BLaER1 treated with 17β-estradiol and CSF1 and Interleukin-3, amounts not matched to agents 10 nM and 100 nM (cell line): ENCODE measurements around the gene GPC6.

Experiments
- H3K27ac ChIP-seq, 11 experiments: shearing (Covaris generic); formaldehyde crosslinking; 2 replicates each; pipeline ENCODE4 v1.8.1; 2022
- H3K27me3 ChIP-seq, 11 experiments: shearing (Covaris generic); formaldehyde crosslinking; 2 replicates each; pipeline ENCODE4 v1.8.1; 2022
- H3K36me3 ChIP-seq, 11 experiments: shearing (Covaris generic); formaldehyde crosslinking; 2 replicates each; pipeline ENCODE4 v1.8.1; 2022
- H3K4me1 ChIP-seq, 10 experiments: shearing (Covaris generic); formaldehyde crosslinking; 2 replicates each; pipeline ENCODE4 v1.8.1; 2022
- H3K4me2 ChIP-seq, 11 experiments: shearing (Covaris generic); formaldehyde crosslinking; 2 replicates each; pipeline ENCODE4 v1.8.1; 2022
- H3K4me3 ChIP-seq, 10 experiments: shearing (Covaris generic); formaldehyde crosslinking; 2 replicates each; pipeline ENCODE4 v1.8.1; 2022
- H3K9ac ChIP-seq, 11 experiments: shearing (Covaris generic); formaldehyde crosslinking; 2 replicates each; pipeline ENCODE4 v1.8.1; 2022
- H3K9me3 ChIP-seq, 11 experiments: shearing (Covaris generic); formaldehyde crosslinking; replicated peaks in 1 of 11; 2 replicates each; pipeline ENCODE4 v1.8.1; 2022
- H4K20me1 ChIP-seq, 11 experiments: shearing (Covaris generic); formaldehyde crosslinking; 2 replicates each; pipeline ENCODE4 v1.8.1; 2022
- Cebpa-rat ChIP-seq, 11 experiments: shearing (Covaris generic); IDR thresholded peaks; 2 replicates each; pipeline ENCODE4 v1.8.1; 2022

The GPC6 gene

DNA sequence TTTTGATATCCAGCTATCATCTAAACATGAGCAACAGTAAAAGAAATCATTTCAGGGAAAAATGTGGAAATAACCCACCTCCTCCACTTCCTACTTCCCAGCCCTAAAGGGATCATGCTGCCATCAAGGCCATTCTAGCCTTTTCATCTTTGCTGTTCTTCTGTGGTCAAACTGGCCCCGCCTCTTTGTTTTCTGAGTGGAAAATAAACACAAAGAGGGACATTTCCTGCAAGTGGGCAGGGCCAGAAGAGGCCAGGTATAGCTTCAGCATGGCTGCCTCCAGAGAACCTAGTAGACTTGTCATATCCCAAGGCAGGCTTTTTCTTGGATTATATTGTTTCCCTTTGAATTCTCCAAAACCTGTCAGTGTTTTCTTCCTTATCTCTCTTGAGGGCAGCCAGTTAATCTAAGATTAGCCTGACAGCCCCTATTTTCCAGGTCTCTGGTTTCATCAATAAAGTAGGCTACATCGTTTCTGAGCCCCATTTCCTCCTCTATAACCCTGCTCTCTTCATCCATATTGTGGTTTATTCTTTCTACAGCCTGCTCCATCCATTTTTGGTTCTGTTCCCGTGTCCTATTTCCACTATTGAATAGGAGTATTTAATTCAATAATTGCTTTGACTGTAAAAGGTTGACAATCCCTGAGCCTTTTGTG lies 117.6 kb downstream of the GPC6 start:
- H3K9ac ChIP-seq = no peak overlapping the region
- no peaks in the 10 kb centered on the region for H3K27me3 ChIP-seq
- no peak overlapping the region for H3K27ac ChIP-seq
- no peaks in the 10 kb centered on the region for H4K20me1 ChIP-seq
- H3K4me3 ChIP-seq = no peak overlapping the region
- peaks cover 0 to 7% (median 0%) of the 10 kb centered on the region in 11 experiments; a peak in 3 of 22 replicates for H3K9me3 ChIP-seq
- peaks cover 0 to 8% (median 0%) of the 10 kb centered on the region in 10 experiments; a peak in 1 of 20 replicates for H3K4me1 ChIP-seq
- H3K4me2 ChIP-seq = no peak overlapping the region
- H3K36me3 ChIP-seq = no peaks in the 10 kb centered on the region
- TF ChIP-seq Cebpa-rat (IDR thresholded peaks at IDR 0.05) = no peak

DNA sequence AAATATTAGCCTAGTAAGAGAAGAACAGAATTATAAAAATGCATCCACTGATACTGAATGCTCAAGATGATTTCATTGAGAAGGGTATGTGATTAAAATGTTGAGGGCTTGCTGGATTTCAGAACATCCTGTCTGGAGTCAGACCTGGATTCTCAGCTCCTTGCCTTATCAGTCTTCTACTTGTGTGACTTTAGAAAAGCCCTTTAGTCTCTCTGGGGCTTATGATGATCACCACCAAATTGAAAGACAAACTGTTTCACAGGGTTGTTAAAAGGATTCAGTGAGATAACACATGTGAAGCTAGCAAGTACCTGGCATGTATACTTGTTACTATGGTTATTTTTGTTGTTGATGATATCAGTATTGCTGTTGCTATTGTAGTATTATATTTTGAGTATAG lies 118.4 kb downstream of the GPC6 start:
- H3K4me3 ChIP-seq = no peak overlapping the region
- peaks cover 0 to 8% (median 0%) of the 10 kb centered on the region in 10 experiments; a peak in 1 of 20 replicates for H3K4me1 ChIP-seq
- H3K36me3 ChIP-seq = no peaks in the 10 kb centered on the region
- peaks cover 0 to 7% (median 0%) of the 10 kb centered on the region in 11 experiments; a peak in 3 of 22 replicates for H3K9me3 ChIP-seq
- no peak overlapping the region for H3K4me2 ChIP-seq
- H3K27ac ChIP-seq = no peak overlapping the region
- no peak overlapping the region for H3K9ac ChIP-seq
- no peaks in the 10 kb centered on the region for H4K20me1 ChIP-seq
- TF ChIP-seq Cebpa-rat (IDR thresholded peaks at IDR 0.05) = no peak
- no peaks in the 10 kb centered on the region for H3K27me3 ChIP-seq

DNA sequence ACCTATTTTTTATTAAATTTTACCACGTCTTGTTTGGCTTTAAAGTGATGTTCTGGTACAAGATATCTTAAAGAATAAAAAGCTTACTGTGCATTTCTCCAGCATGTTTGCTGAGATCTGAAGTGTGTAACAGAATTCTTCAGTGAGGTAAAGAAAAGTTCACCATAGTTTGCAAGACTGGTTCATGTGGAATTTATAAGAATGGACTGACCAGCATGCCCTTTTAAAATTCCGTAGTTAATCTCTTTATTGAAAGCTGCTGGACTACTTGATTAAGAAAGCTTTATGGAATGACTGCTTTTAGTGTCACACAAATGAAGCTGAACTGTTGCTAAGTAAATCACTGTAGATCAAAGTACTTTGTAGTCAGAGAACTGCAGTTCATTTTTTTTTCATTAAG lies 119.2 kb downstream of the GPC6 start:
- no peaks in the 10 kb centered on the region for H4K20me1 ChIP-seq
- no peak overlapping the region for H3K4me2 ChIP-seq
- H3K4me1 ChIP-seq = peaks cover 0 to 8% (median 0%) of the 10 kb centered on the region in 10 experiments; a peak in 1 of 20 replicates
- H3K9ac ChIP-seq = no peak overlapping the region
- no peak for TF ChIP-seq Cebpa-rat (IDR thresholded peaks at IDR 0.05)
- no peaks in the 10 kb centered on the region for H3K27me3 ChIP-seq
- H3K36me3 ChIP-seq = no peaks in the 10 kb centered on the region
- peaks cover 0 to 7% (median 0%) of the 10 kb centered on the region in 11 experiments; a peak in 3 of 22 replicates for H3K9me3 ChIP-seq
- H3K27ac ChIP-seq = no peak overlapping the region
- no peak overlapping the region for H3K4me3 ChIP-seq

DNA sequence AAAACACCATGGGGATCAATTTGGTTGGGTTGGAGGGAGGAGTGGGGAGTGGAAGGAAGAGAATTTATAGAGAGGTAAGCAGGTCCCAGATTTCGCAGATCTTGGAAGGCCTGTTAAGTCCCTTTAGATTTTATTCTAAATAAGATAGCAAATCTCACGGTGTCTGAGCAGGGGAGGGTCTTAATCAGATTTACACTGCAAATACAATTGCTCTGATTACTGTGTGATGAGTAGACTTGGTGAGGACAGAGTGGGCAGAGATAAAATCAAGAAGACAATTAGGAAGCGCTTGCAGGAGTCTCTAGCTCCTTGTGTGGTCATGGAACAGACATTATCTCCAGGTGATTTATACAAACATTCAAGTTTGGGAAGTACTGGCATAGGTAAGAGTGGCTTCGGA lies 126.0 kb downstream of the GPC6 start:
- no peaks in the 10 kb centered on the region for H3K36me3 ChIP-seq
- H3K9me3 ChIP-seq = peaks cover 0 to 5% (median 0%) of the 10 kb centered on the region in 11 experiments; a peak in 3 of 22 replicates
- H3K4me2 ChIP-seq = no peak overlapping the region
- no peaks in the 10 kb centered on the region for H3K27me3 ChIP-seq
- H3K4me1 ChIP-seq = no peaks in the 10 kb centered on the region
- no peaks in the 10 kb centered on the region for H4K20me1 ChIP-seq
- H3K27ac ChIP-seq = no peak overlapping the region
- TF ChIP-seq Cebpa-rat (IDR thresholded peaks at IDR 0.05) = no peak
- no peak overlapping the region for H3K9ac ChIP-seq
- no peak overlapping the region for H3K4me3 ChIP-seq

DNA sequence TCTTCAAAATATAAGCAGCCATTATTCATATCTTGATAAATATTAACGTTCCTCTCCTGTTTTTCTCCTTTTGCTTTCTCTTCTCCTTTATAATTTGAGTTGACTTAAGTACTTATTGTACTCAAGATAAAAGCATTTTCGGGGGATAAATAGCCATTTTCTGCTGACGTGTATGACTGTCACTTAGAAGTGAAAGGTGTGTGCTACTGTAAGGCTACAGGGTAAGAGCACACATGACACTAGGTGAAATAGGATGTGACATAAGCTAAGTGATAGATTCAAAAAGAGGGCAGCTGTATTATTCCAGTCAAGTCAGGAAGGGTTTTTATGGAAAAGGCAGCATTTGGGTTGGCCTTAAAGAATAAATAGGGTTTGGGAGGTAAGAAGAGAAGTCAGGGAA lies 128.5 kb downstream of the GPC6 start:
- Histone ChIP-seq H3K4me2 (no peak overlapping the region), H4K20me1 (no peaks in the 10 kb centered on the region), H3K9me3 (no peaks in the 10 kb centered on the region), H3K9ac (no peak overlapping the region), H3K4me3 (no peak overlapping the region), H3K4me1 (no peaks in the 10 kb centered on the region), H3K27me3 (no peaks in the 10 kb centered on the region), H3K36me3 (no peaks in the 10 kb centered on the region), H3K27ac (no peak overlapping the region)
- no peak for TF ChIP-seq Cebpa-rat (IDR thresholded peaks at IDR 0.05)

DNA sequence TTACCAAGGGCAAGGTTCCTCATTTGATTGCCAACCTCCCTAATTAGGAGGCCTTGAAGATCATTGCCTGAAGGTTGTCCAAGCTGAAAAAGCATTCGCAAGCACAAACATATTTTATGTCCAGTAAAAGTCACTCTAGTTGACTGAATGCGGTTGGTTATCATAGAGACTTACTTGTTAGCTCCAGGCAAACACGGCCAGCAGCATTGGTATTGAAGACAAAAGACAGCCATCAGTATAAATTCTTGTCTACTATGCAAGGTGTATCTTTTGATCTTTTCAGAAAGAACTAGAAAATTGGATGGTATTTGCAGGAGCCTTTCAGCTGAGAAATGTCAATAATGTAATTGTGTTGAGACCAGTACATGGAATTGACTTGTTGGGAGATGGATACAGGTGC lies 129.9 kb downstream of the GPC6 start:
- H3K9me3 ChIP-seq = no peaks in the 10 kb centered on the region
- H3K9ac ChIP-seq = no peak overlapping the region
- H3K27ac ChIP-seq = no peak overlapping the region
- no peaks in the 10 kb centered on the region for H3K36me3 ChIP-seq
- no peaks in the 10 kb centered on the region for H3K27me3 ChIP-seq
- TF ChIP-seq Cebpa-rat (IDR thresholded peaks at IDR 0.05) = no peak
- H4K20me1 ChIP-seq = no peaks in the 10 kb centered on the region
- H3K4me1 ChIP-seq = no peaks in the 10 kb centered on the region
- no peak overlapping the region for H3K4me3 ChIP-seq
- no peak overlapping the region for H3K4me2 ChIP-seq

DNA sequence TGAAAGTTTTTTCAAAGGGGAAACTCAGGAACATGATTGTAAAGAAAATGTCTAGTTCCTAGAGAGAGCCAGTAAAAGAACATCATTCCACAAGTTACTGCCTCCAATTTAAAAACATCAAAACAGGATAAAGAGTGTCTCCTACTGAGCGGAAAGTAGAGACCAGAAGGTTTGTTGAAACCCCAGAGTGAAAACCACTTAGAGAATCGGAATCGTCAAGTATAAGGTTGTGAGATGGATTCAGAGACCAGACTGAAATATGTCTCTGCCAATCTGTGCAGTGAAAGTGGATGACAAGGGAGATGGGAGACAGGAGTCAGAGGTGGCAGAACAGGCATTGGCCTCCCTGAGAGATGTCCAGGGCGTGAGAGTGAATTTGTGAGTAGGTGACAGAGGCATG lies 133.4 kb downstream of the GPC6 start:
- Histone ChIP-seq H3K9me3 (no peaks in the 10 kb centered on the region), H3K36me3 (no peaks in the 10 kb centered on the region), H3K27ac (no peak overlapping the region), H3K9ac (no peak overlapping the region), H3K4me3 (no peak overlapping the region), H3K4me1 (no peaks in the 10 kb centered on the region), H3K4me2 (no peak overlapping the region), H4K20me1 (no peaks in the 10 kb centered on the region), H3K27me3 (no peaks in the 10 kb centered on the region)
- no peak for TF ChIP-seq Cebpa-rat (IDR thresholded peaks at IDR 0.05)

DNA sequence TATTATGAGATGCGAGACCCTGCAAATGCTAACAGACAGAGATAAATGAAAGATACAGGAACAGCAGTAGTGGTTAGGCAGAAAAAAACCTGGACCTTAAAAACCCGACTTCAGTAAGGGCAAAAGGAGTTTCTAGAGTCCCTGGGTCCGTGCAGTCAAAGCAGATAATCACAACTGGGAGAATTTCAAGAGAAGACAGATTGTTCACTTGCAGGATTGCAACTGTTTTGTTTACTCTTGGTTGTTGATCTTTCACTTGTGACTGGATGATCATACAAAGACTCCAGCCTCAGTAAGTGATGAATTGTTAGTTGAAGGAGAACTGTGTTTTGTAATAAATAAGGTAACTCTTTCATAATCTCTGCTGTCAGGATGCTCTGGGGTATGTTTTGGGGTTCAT lies 135.1 kb downstream of the GPC6 start:
- no peaks in the 10 kb centered on the region for H4K20me1 ChIP-seq
- no peak overlapping the region for H3K4me3 ChIP-seq
- no peaks in the 10 kb centered on the region for H3K9me3 ChIP-seq
- no peaks in the 10 kb centered on the region for H3K4me1 ChIP-seq
- H3K9ac ChIP-seq = no peak overlapping the region
- H3K27me3 ChIP-seq = no peaks in the 10 kb centered on the region
- no peaks in the 10 kb centered on the region for H3K36me3 ChIP-seq
- no peak overlapping the region for H3K27ac ChIP-seq
- no peak overlapping the region for H3K4me2 ChIP-seq
- no peak for TF ChIP-seq Cebpa-rat (IDR thresholded peaks at IDR 0.05)

DNA sequence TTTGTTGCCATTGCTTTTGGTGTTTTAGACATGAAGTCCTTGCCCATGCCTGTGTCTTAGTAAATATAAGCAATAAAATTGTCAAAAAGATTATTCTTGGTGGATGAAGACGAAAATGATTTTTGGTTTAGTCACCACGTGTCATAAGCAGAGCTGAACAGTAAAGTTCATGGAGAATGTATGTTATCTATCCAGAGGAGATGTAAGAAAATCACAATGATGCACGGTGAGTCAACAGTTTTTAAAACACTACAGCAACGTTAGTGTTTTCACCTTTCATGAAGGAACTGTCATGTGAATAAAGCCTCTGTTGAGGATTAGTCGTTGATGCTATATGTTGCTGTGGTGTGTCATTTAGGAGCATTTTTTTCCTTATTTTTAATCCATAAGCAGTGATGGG lies 137.6 kb downstream of the GPC6 start:
- Histone ChIP-seq H3K4me2 (no peak overlapping the region), H3K4me3 (no peak overlapping the region), H3K36me3 (no peaks in the 10 kb centered on the region), H4K20me1 (no peaks in the 10 kb centered on the region), H3K9ac (no peak overlapping the region), H3K9me3 (no peaks in the 10 kb centered on the region), H3K4me1 (no peaks in the 10 kb centered on the region), H3K27ac (no peak overlapping the region), H3K27me3 (no peaks in the 10 kb centered on the region)
- no peak for TF ChIP-seq Cebpa-rat (IDR thresholded peaks at IDR 0.05)

DNA sequence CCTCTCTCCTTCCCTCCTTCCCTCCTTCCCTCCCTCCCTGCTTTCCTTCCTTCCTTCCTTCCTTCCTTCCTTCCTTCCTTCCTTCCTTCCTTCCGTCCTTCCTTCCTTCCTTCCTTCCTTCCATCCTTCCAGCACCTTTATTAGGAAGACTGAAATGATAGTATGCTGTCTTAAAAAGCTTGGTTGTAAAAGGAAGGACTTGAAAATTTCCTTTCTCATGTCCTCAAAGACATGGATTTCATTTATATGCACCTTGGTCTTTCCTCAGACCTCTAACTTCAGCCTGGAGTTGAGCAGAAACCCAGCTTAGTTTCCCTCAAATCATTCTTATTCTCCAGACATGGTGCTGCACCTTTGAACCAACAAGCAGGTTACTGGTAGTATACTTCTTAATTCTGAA lies 141.7 kb downstream of the GPC6 start:
- Histone ChIP-seq H3K9ac (no peak overlapping the region), H3K9me3 (no peaks in the 10 kb centered on the region), H3K27ac (no peak overlapping the region), H3K4me1 (no peaks in the 10 kb centered on the region), H3K4me3 (no peak overlapping the region), H3K36me3 (no peaks in the 10 kb centered on the region), H4K20me1 (no peaks in the 10 kb centered on the region), H3K27me3 (no peaks in the 10 kb centered on the region), H3K4me2 (no peak overlapping the region)
- no peak for TF ChIP-seq Cebpa-rat (IDR thresholded peaks at IDR 0.05)
